ENCODE results near the gene ANKLE1.

The ANKLE1 gene

DNA sequence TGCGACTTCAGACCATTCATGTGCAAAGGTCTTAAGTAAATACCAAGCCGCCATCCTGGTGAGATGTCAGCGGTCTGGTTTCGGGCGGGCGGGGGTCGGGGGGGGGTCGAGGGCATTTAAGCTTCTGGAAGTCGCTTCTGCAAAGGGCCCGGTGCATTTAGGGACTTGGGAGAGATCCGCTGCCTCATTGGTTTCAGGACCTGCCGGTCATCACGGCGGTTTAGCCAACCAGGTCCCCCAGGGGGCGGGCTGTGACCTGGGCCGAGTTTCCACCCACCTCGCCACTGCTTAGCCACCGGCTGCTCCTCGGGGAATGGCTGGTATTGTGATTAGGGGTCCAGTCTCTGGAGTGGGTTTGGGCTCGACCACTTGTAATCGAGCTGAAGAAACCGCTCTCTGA lies 7.8 kb downstream of the ANKLE1 start:
- H3K9me3 ChIP-seq (ENCODE audit: control insufficient read depth, insufficient read depth, low read length) = no peaks in the 10 kb centered on the region
- no peak overlapping the region for H3K27ac ChIP-seq (ENCODE audit: low read depth, low read length)
- H3F3A ChIP-seq (ENCODE audit: control insufficient read depth, insufficient read depth) = peaks cover 13% of the 10 kb centered on the region; the same call in 1 of the 2 replicates
- H3K79me2 ChIP-seq (ENCODE audit: control insufficient read depth, low read length) = peaks cover 10% of the 10 kb centered on the region
- H3K36me3 ChIP-seq (ENCODE audit: control insufficient read depth, low read length) = peaks cover 21% of the 10 kb centered on the region
- no peaks in the 10 kb centered on the region for H3K27me3 ChIP-seq (ENCODE audit: control insufficient read depth, low read length)
- no peak for TF ChIP-seq EZH2phosphoT487 (IDR thresholded peaks at IDR 0.05; ENCODE audit: borderline replicate concordance, low read length)
- TF ChIP-seq, protein P1, sequence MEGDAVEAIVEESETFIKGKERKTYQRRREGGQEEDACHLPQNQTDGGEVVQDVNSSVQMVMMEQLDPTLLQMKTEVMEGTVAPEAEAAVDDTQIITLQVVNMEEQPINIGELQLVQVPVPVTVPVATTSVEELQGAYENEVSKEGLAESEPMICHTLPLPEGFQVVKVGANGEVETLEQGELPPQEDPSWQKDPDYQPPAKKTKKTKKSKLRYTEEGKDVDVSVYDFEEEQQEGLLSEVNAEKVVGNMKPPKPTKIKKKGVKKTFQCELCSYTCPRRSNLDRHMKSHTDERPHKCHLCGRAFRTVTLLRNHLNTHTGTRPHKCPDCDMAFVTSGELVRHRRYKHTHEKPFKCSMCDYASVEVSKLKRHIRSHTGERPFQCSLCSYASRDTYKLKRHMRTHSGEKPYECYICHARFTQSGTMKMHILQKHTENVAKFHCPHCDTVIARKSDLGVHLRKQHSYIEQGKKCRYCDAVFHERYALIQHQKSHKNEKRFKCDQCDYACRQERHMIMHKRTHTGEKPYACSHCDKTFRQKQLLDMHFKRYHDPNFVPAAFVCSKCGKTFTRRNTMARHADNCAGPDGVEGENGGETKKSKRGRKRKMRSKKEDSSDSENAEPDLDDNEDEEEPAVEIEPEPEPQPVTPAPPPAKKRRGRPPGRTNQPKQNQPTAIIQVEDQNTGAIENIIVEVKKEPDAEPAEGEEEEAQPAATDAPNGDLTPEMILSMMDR (IDR thresholded peaks at IDR 0.05; ENCODE audit: low read depth, low read length, poor library complexity, severe bottlenecking) = no peak
- H3K4me2 ChIP-seq (ENCODE audit: low read length) = no peak overlapping the region; the same call in 1 of the 2 replicates
- H4K20me1 ChIP-seq (ENCODE audit: control insufficient read depth, insufficient read depth, low read depth, low read length) = 0 out of 2 replicates have a peak, but pooled peaks cover 3% of the 10 kb centered on the region
- no peak overlapping the region for H3K4me3 ChIP-seq (ENCODE audit: low read length)
- no peaks in the 10 kb centered on the region for H3K9me2 ChIP-seq (replicated peaks; ENCODE audit: control insufficient read depth, low read length)
- peaks cover 26% of the 10 kb centered on the region for H3K4me1 ChIP-seq (ENCODE audit: control insufficient read depth, low read length)

DNA sequence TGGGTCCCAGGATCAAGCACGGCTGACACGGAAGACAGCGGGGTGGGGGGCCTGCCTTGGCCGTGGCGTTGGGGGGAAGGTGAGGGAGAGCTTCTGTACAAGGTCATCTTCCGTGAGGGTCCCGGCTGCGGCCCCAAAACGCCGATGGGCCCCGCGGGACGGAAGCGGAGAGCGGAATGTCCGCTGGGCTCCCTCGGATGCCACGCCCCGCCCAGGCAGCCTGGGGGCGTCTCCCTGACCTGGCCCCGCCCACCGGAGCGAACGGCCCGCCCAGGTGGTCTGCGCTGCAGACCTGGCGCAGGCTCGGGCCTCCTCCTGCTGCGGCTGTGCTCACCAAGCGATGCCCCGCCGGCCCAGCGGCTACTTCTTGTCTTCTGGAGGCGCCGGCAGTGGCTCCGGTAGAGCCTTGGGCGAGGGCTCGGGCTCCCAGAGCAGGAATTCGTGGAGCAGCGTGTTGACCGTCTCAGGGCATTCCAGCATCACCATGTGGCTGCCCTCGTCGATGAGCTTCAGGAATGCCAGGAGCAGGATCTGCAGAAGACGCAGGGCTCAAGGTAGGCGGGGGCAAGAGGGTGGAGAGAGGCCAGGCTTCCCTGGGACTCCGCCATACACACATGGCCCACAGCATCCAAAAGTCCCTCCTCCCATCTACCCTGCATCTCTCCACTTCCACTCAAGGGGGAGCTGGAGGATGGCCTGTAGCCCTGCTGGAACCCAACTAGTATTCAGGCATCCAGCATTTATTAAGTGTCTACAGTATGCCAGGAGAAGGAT lies 10.8 kb downstream of the ANKLE1 start:
- H3K27ac ChIP-seq (ENCODE audit: low read depth, low read length) = peak overlapping the region; percentile 63
- 0 out of 2 replicates have a peak, but pooled peaks cover 3% of the 10 kb centered on the region for H4K20me1 ChIP-seq (ENCODE audit: control insufficient read depth, insufficient read depth, low read depth, low read length)
- peak overlapping the region; percentile 100 for H3K4me2 ChIP-seq (ENCODE audit: low read length)
- H3K27me3 ChIP-seq (ENCODE audit: control insufficient read depth, low read length) = no peaks in the 10 kb centered on the region
- H3K9me2 ChIP-seq (replicated peaks; ENCODE audit: control insufficient read depth, low read length) = no peaks in the 10 kb centered on the region
- no peak for TF ChIP-seq EZH2phosphoT487 (IDR thresholded peaks at IDR 0.05; ENCODE audit: borderline replicate concordance, low read length)
- TF ChIP-seq, protein P1 (IDR thresholded peaks at IDR 0.05; ENCODE audit: low read depth, low read length, poor library complexity, severe bottlenecking) = peak; percentile 71
- H3K79me2 ChIP-seq (ENCODE audit: control insufficient read depth, low read length) = peaks cover 12% of the 10 kb centered on the region
- peaks cover 8% of the 10 kb centered on the region; the same call in 1 of the 2 replicates for H3F3A ChIP-seq (ENCODE audit: control insufficient read depth, insufficient read depth)
- H3K4me3 ChIP-seq (ENCODE audit: low read length) = peak overlapping the region; percentile 89
- H3K4me1 ChIP-seq (ENCODE audit: control insufficient read depth, low read length) = peaks cover 27% of the 10 kb centered on the region
- no peaks in the 10 kb centered on the region for H3K9me3 ChIP-seq (ENCODE audit: control insufficient read depth, insufficient read depth, low read length)
- no peaks in the 10 kb centered on the region for H3K36me3 ChIP-seq (ENCODE audit: control insufficient read depth, low read length)

DNA sequence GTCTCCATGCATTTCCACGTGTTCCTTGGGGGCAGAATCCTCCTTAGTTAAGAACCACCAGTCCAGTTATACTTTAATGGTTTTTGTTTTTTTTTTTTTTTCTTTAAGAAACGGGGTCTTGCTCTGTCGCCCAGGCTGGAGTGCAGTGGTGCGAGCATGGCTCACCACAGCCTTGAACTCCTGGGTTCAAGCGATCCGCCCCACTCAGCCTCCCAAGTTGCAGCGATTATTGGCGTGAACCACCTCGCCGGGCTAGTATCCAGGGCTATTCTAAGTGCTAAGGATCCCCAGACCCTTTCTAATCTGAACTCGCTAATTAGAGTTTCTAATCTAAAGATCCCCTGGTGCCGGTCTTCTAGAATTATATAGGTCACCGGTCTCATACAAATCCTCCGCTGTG lies 11.9 kb downstream of the ANKLE1 start:
- Histone ChIP-seq H3K4me1 (ENCODE audit: control insufficient read depth, low read length) (peaks cover 27% of the 10 kb centered on the region), H3K4me2 (ENCODE audit: low read length) (peak overlapping the region; percentile 100), H3K4me3 (ENCODE audit: low read length) (peak overlapping the region; percentile 20; the same call in 1 of the 2 replicates)

More for the DNA sequence above, 11.9 kb downstream of the ANKLE1 start:
- 0 out of 2 replicates have a peak, but pooled peaks cover 3% of the 10 kb centered on the region for H3F3A ChIP-seq (ENCODE audit: control insufficient read depth, insufficient read depth)
- H3K27me3 ChIP-seq (ENCODE audit: control insufficient read depth, low read length) = no peaks in the 10 kb centered on the region
- 0 out of 2 replicates have a peak, but pooled peaks cover 2% of the 10 kb centered on the region for H3K9me3 ChIP-seq (ENCODE audit: control insufficient read depth, insufficient read depth, low read length)
- no peaks in the 10 kb centered on the region for H3K9me2 ChIP-seq (replicated peaks; ENCODE audit: control insufficient read depth, low read length)
- H3K79me2 ChIP-seq (ENCODE audit: control insufficient read depth, low read length) = peaks cover 12% of the 10 kb centered on the region
- 0 out of 2 replicates have a peak, but pooled peaks cover 3% of the 10 kb centered on the region for H4K20me1 ChIP-seq (ENCODE audit: control insufficient read depth, insufficient read depth, low read depth, low read length)
- TF ChIP-seq, protein P1 (IDR thresholded peaks at IDR 0.05; ENCODE audit: low read depth, low read length, poor library complexity, severe bottlenecking) = no peak
- peaks cover 4% of the 10 kb centered on the region for H3K36me3 ChIP-seq (ENCODE audit: control insufficient read depth, low read length)
- no peak overlapping the region for H3K27ac ChIP-seq (ENCODE audit: low read depth, low read length)
